Measurements from ENCODE around the gene INPP5D.

Gene INPP5D

GRCh38 chr2:233208382-233209116, 148.4 kb downstream of the INPP5D start:
- no peak for DNase-seq (ENCODE audit: low spot score)

- DNase-seq (ENCODE audit: low spot score): no peak
Measured at GRCh38 chr2:233209117-233209532, 149.0 kb downstream of the INPP5D start.

GRCh38 chr2:233209533-233210171, 149.5 kb downstream of the INPP5D start:
- no peak for DNase-seq (ENCODE audit: low spot score)

GRCh38 chr2:233210281-233210680, 150.1 kb downstream of the INPP5D start:
- DNase-seq (ENCODE audit: low spot score): no peak

GRCh38 chr2:233210843-233211547, 150.9 kb downstream of the INPP5D start:
- DNase-seq (ENCODE audit: low spot score): no peak

- DNase-seq (ENCODE audit: low spot score): no peak
Measured at GRCh38 chr2:233211548-233211895, 151.4 kb downstream of the INPP5D start.

- no peak for DNase-seq (ENCODE audit: low spot score)
Measured at GRCh38 chr2:233213011-233213410, 152.9 kb downstream of the INPP5D start.

GRCh38 chr2:233213975-233214374, 153.8 kb downstream of the INPP5D start:
- no peak for DNase-seq (ENCODE audit: low spot score)

- peak; percentile 99 for DNase-seq (ENCODE audit: low spot score)
Measured at GRCh38 chr2:233217892-233218377, 157.8 kb downstream of the INPP5D start.

- DNase-seq (ENCODE audit: low spot score): peak; percentile 81
Measured at GRCh38 chr2:233218836-233219235, 158.7 kb downstream of the INPP5D start.

GRCh38 chr2:233219848-233220247, 159.7 kb downstream of the INPP5D start:
- DNase-seq (ENCODE audit: low spot score): peak; percentile 52

GRCh38 chr2:233221378-233222063, 161.4 kb downstream of the INPP5D start:
- DNase-seq (ENCODE audit: low spot score): peak; percentile 88

GRCh38 chr2:233223059-233223894, 163.1 kb downstream of the INPP5D start:
- DNase-seq (ENCODE audit: low spot score): no peak

GRCh38 chr2:233225230-233226068, 165.3 kb downstream of the INPP5D start:
- DNase-seq (ENCODE audit: low spot score): peak; percentile 88

- no peak for DNase-seq (ENCODE audit: low spot score)
Measured at GRCh38 chr2:233226511-233227031, 166.4 kb downstream of the INPP5D start.

- no peak for DNase-seq (ENCODE audit: low spot score)
Measured at GRCh38 chr2:233227346-233227978, 167.3 kb downstream of the INPP5D start.

GRCh38 chr2:233228376-233228775, 168.2 kb downstream of the INPP5D start:
- no peak for DNase-seq (ENCODE audit: low spot score)

- DNase-seq (ENCODE audit: low spot score): no peak
Measured at GRCh38 chr2:233233618-233234230, 173.6 kb downstream of the INPP5D start.

- DNase-seq (ENCODE audit: low spot score): no peak
Measured at GRCh38 chr2:233234264-233234663, 174.1 kb downstream of the INPP5D start.
